GM19025 (cell line): ENCODE measurements around the gene PMPCA.

Experiments
- ATAC-seq: cut with Tn5 transposase; IDR thresholded peaks from one replicate; pipeline ENCODE4 v1.9.1; 2021; ENCODE audit warnings: mild to moderate bottlenecking, low read depth, moderate library complexity; ENCODE audit not compliant: unreplicated experiment

The PMPCA gene

GRCh38 chr9:136373300-136374182 is 36.9 kb upstream of the PMPCA start, which contains the start of gene CARD9:
Gene CARD9 (minus strand): TSS chr9:136373669. CDS start chr9:136372078, 1,591 bp downstream.
- no peak for ATAC-seq

GRCh38 chr9:136374183-136374575 is 36.3 kb upstream of the PMPCA start:
- no peak for ATAC-seq

- no peak for ATAC-seq
These were observed 35.4 kb upstream of the PMPCA start for GRCh38 chr9:136375096-136375495.

GRCh38 chr9:136376457-136376856 is 34.0 kb upstream of the PMPCA start:
- no peak for ATAC-seq

GRCh38 chr9:136377341-136378169 is 32.9 kb upstream of the PMPCA start:
- no peak for ATAC-seq

GRCh38 chr9:136378170-136379002 is 32.1 kb upstream of the PMPCA start:
- no peak for ATAC-seq

GRCh38 chr9:136379003-136379287 is 31.5 kb upstream of the PMPCA start:
- ATAC-seq, result no peak

- ATAC-seq, result no peak
These were observed 31.1 kb upstream of the PMPCA start for GRCh38 chr9:136379401-136379800.

- ATAC-seq, result no peak
These were observed 30.6 kb upstream of the PMPCA start for GRCh38 chr9:136379891-136380290.

GRCh38 chr9:136380381-136380780 is 30.1 kb upstream of the PMPCA start:
- no peak for ATAC-seq

- no peak for ATAC-seq
These were observed 29.1 kb upstream of the PMPCA start for GRCh38 chr9:136381311-136381710.

- no peak for ATAC-seq
These were observed 28.4 kb upstream of the PMPCA start for GRCh38 chr9:136381966-136382513.

GRCh38 chr9:136383436-136383835 is 27.0 kb upstream of the PMPCA start:
- no peak for ATAC-seq

GRCh38 chr9:136385015-136385414 is 25.4 kb upstream of the PMPCA start:
- no peak for ATAC-seq

GRCh38 chr9:136386018-136386417 is 24.4 kb upstream of the PMPCA start:
- ATAC-seq, result no peak

GRCh38 chr9:136387217-136387616 is 23.2 kb upstream of the PMPCA start:
- ATAC-seq, result no peak

GRCh38 chr9:136389396-136389795 is 21.1 kb upstream of the PMPCA start:
- ATAC-seq, result no peak

- ATAC-seq, result no peak
These were observed 18.5 kb upstream of the PMPCA start for GRCh38 chr9:136391737-136392537.

GRCh38 chr9:136392538-136393449 is 17.7 kb upstream of the PMPCA start:
- ATAC-seq, result no peak
